Thoracic aorta (tissue), 2 donors: ENCODE results near the gene SUCNR1. TPM values are rescaled to one million over a fixed set of nuclear protein-coding genes. Genes with fewer than 3 reads are reported as not detected.
"Not testable (repeated sequence)": the region's sequence is repeated elsewhere in the genome, so short reads cannot be mapped to it uniquely, and the experiment has no call there.

ENCODE experiments used
- ATAC-seq: fragments of 150-250 bp; one replicate; pipeline ENCODE4 v1.8.0; 2017; ENCODE audit warnings: low read depth; ENCODE audit not compliant: insufficient number of reproducible peaks, low FRiP score
- DNase-seq: peaks from one replicate; pipeline ENCODE4 v3.0.0-alpha.2; 2020; ENCODE audit warnings: low spot score
- H3K27ac ChIP-seq, 2 donors: fragments of 200-600 bp; sonication (generic); 1 replicate in 1 of 2; 2 replicates in 1 of 2; pipeline ENCODE4 v1.5.1; 2016; ENCODE audit warnings: mild to moderate bottlenecking in 2 of 2, moderate library complexity in 2 of 2
- H3K27me3 ChIP-seq: fragments of 200-600 bp; sonication (generic); replicated peaks from 2 replicates; pipeline ENCODE4 v1.6.0; 2016; ENCODE audit warnings: mild to moderate bottlenecking; ENCODE audit not compliant: insufficient read depth
- H3K36me3 ChIP-seq: fragments of 200-600 bp; sonication (generic); one replicate; pipeline ENCODE4 v1.5.1; 2016
- H3K4me1 ChIP-seq, 2 donors: fragments of 200-600 bp; sonication (generic); 1 replicate in 1 of 2; 2 replicates in 1 of 2; pipeline versions ENCODE4 v1.5.1 to v1.6.0; 2016; ENCODE audit warnings: low read depth in 2 of 2, mild to moderate bottlenecking in 1 of 2; ENCODE audit not compliant: control insufficient read depth in 1 of 2
- H3K4me3 ChIP-seq: fragments of 200-600 bp; sonication (generic); 2 replicates; pipeline ENCODE4 v1.5.1; 2016; ENCODE audit warnings: mild to moderate bottlenecking
- H3K9me3 ChIP-seq: fragments of 200-600 bp; sonication (generic); 2 replicates; pipeline ENCODE4 v1.5.1; 2016
- total RNA-seq, 2 donors: library from RNA; depleted of rRNA; stranded (reverse); fragments of >200 nt; gene quantifications; one replicate each; pipeline versions ENCODE4 v1.1.0 to v1.2.3, GENCODE V29; 2016
- TF ChIP-seq, protein P1 (sequence below): fragments of 200-600 bp; sonication (generic); IDR thresholded peaks from one replicate; pipeline ENCODE4 v1.5.1; 2019; ENCODE audit warnings: antibody characterized with exemption

The SUCNR1 gene
- total RNA-seq, 2 donors from 2014 or later, result 3.2 to 10.7 TPM

GRCh38 chr3:151839313-151839631 is 34.2 kb upstream of the SUCNR1 start:
- TF ChIP-seq, protein P1, sequence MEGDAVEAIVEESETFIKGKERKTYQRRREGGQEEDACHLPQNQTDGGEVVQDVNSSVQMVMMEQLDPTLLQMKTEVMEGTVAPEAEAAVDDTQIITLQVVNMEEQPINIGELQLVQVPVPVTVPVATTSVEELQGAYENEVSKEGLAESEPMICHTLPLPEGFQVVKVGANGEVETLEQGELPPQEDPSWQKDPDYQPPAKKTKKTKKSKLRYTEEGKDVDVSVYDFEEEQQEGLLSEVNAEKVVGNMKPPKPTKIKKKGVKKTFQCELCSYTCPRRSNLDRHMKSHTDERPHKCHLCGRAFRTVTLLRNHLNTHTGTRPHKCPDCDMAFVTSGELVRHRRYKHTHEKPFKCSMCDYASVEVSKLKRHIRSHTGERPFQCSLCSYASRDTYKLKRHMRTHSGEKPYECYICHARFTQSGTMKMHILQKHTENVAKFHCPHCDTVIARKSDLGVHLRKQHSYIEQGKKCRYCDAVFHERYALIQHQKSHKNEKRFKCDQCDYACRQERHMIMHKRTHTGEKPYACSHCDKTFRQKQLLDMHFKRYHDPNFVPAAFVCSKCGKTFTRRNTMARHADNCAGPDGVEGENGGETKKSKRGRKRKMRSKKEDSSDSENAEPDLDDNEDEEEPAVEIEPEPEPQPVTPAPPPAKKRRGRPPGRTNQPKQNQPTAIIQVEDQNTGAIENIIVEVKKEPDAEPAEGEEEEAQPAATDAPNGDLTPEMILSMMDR, result no peak
- Histone ChIP-seq H3K4me3 (no peak overlapping the region), H3K27ac (no peak overlapping the region), H3K9me3 (no peaks in the 10 kb centered on the region), H3K36me3 (no peaks in the 10 kb centered on the region), H3K27me3 (no peaks in the 10 kb centered on the region), H3K4me1 (peaks cover 9 to 10% of the 10 kb centered on the region in 2 donors)
- no peak for ATAC-seq
- DNase-seq, result no peak

DNA sequence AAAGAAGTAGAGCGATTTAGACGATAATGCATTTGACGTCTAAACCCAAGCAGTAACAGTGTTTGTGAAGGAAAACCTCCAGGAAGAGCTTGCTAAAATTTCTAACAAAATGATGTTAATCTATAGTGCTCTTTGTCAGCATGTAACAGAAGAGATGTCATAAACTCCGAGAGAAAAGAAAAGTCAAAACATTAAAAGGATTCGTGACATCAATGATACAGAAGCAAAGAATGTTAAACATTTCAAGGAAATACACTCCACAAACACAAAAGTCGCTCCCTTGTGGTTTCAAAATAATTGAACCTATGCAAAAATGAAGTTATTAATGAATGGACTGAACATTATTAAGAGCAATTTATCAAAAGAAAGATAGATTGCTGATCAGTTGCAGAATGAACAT is 31.6 kb upstream of the SUCNR1 start:
- H3K27me3 ChIP-seq, result no peaks in the 10 kb centered on the region
- H3K27ac ChIP-seq, result no peak overlapping the region
- ATAC-seq (no peak), DNase-seq (no peak)
- H3K4me3 ChIP-seq, result no peak overlapping the region
- H3K9me3 ChIP-seq, result no peaks in the 10 kb centered on the region
- H3K4me1 ChIP-seq, result peaks cover 6 to 7% of the 10 kb centered on the region in 2 donors
- TF ChIP-seq, protein P1, result no peak
- no peaks in the 10 kb centered on the region for H3K36me3 ChIP-seq

DNA sequence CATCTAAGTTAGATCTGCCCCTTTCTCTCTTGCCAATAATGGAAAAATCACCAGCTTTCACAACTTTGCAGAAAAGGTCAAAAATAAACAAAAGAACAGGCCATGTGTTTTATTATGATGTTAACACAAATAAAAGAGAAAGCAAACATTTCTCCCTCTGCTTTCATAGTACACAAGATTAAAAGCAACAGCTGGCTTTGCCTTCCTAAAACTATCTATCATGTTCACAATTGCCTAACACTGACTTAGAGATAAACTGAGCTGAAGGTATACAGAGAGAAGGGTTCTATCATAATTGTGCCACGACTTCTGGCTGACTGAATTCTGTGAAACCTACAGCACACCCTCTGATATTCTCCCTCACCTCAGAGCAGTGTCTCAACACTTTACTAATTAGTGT is 30.2 kb upstream of the SUCNR1 start:
- TF ChIP-seq, protein P1, result no peak
- H3K36me3 ChIP-seq, result no peaks in the 10 kb centered on the region
- H3K9me3 ChIP-seq, result no peaks in the 10 kb centered on the region
- no peaks in the 10 kb centered on the region for H3K4me1 ChIP-seq
- H3K27me3 ChIP-seq, result no peaks in the 10 kb centered on the region
- H3K4me3 ChIP-seq, result no peak overlapping the region
- no peak overlapping the region for H3K27ac ChIP-seq
- DNase-seq, result no peak
- ATAC-seq, result no peak

DNA sequence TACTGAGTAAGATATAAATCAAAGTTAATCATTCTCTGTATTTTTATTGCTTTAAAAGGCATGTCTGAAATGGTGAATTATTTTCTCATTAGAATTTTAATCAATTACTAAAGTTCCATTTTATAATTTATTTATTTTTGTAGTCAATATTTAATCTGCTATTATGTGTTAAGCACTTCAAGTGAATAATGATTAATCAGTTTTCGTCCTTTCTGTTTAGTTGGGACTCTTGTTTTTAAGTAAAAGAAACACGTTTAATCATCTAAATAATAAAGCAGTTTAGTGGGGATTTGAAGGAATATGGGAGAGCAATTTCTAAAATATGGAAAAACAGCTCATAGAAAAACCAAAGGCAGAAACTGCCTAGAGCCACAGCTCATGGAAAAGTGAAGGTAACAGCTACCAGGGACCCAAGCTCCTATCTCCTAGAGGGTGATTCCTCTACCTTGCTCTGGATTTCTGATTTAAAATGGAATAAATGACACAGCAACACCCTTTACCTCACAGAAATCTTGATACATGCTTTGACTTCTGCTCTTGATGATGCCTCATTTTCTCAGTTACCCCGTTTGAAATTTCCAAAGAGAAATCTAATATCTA is 28.0 kb upstream of the SUCNR1 start:
- no peak overlapping the region for H3K27ac ChIP-seq
- TF ChIP-seq, protein P1, result no peak
- no peaks in the 10 kb centered on the region for H3K27me3 ChIP-seq
- no peak overlapping the region for H3K4me3 ChIP-seq
- ATAC-seq, result no peak
- no peaks in the 10 kb centered on the region for H3K4me1 ChIP-seq
- DNase-seq, result no peak
- H3K9me3 ChIP-seq, result peaks cover 9% of the 10 kb centered on the region
- no peaks in the 10 kb centered on the region for H3K36me3 ChIP-seq

DNA sequence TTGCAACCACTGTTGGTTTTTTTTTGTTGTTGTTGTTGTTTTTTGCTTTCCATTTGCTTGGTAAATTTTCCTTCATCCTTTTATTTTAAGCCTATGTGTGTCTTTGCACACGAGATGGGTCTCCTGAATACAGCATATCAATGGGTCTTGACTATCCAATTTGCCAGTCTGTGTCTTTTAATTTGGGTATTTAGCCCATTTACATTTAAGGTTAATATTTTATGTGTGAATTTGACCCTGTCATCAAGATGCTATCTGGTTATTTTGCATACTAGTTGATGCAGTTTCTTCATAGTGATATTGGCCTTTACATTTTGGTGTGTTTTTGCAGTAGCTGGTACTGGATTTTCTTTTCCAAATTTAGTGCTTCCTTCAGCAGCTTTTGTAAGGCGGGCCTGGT is 23.4 kb upstream of the SUCNR1 start:
- ATAC-seq, H3K4me1 ChIP-seq, H3K27ac ChIP-seq, DNase-seq, H3K27me3 ChIP-seq, H3K4me3 ChIP-seq, H3K36me3 ChIP-seq: not testable (repeated sequence)
- peaks cover 10% of the 10 kb centered on the region for H3K9me3 ChIP-seq

DNA sequence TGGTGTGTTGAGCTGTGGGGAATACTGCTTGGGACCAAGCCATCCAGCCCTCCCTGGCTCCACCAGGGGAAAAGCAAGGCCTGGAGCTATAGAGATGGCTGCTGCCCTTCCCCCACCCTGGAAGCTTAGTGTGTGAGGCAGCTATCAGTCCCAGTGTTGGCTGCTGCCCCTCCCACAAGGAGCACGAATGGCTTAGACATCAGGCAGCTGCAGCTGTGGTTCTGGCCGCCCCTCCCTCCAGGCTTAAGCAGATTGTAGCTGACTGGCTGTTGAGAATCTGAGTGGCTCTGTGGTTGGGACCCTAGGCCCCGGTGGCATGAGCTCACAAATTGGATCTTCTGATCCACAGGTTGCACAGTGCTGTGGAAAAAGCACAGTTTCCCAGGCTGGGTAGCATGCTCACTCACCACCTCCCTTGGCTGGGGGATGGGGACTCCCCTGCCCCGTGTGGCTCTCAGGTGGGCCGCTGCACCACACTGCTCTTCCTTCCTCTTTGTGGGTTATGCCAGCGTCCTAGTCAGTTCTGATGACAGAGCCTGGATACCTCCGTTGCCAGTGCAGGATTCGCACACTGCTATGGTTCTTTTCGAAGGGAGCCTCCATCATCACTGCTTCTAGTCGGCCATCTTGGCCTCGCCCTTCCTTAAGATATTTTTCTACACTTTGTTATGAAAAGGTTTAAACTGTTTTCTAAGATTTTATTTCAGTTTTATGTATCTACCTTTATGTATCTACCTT is 21.2 kb upstream of the SUCNR1 start:
- H3K9me3 ChIP-seq, result peaks cover 10% of the 10 kb centered on the region
- H3K4me3 ChIP-seq, result no peak overlapping the region
- ATAC-seq (no peak), DNase-seq (no peak)
- H3K4me1 ChIP-seq, result no peaks in the 10 kb centered on the region
- no peak overlapping the region for H3K27ac ChIP-seq
- no peaks in the 10 kb centered on the region for H3K27me3 ChIP-seq
- TF ChIP-seq, protein P1, result no peak
- no peaks in the 10 kb centered on the region for H3K36me3 ChIP-seq
